ENCODE measurements around the gene PSME4.

PSME4 gene

GRCh38 chr2:53867773-53868172, 103.0 kb downstream of the PSME4 start:
- no peak overlapping the region for H3K4me3 ChIP-seq
- peaks cover 50 to 90% (median 57%) of the 10 kb centered on the region in 3 donors for H3K36me3 ChIP-seq
- DNase-seq = no peak
- H3K4me1 ChIP-seq = no peaks in the 10 kb centered on the region
- H3K9me3 ChIP-seq = no peaks in the 10 kb centered on the region
- no peak overlapping the region for H3K27ac ChIP-seq
- TF ChIP-seq CTCF (IDR thresholded peaks at IDR 0.05) = no peak
- intact Hi-C loops (cut with DNase I; ENCODE audit: low total_unique reads) = no loop called here
- no peaks in the 10 kb centered on the region for H3K27me3 ChIP-seq

- peaks cover 50 to 87% (median 57%) of the 10 kb centered on the region in 3 donors for H3K36me3 ChIP-seq
- H3K4me1 ChIP-seq = no peaks in the 10 kb centered on the region
- no peaks in the 10 kb centered on the region for H3K27me3 ChIP-seq
- no peak for DNase-seq
- no peak overlapping the region for H3K27ac ChIP-seq
- intact Hi-C loops (cut with DNase I; ENCODE audit: low total_unique reads) = no loop called here
- no peaks in the 10 kb centered on the region for H3K9me3 ChIP-seq
- H3K4me3 ChIP-seq = no peak overlapping the region
- TF ChIP-seq CTCF (IDR thresholded peaks at IDR 0.05) = no peak
Observed at GRCh38 chr2:53867169-53867568, 103.6 kb downstream of the PSME4 start.

- DNase-seq = no peak
- H3K27me3 ChIP-seq = no peaks in the 10 kb centered on the region
- peaks cover 48 to 74% (median 50%) of the 10 kb centered on the region in 3 donors for H3K36me3 ChIP-seq
- no peak overlapping the region for H3K4me3 ChIP-seq
- no peaks in the 10 kb centered on the region for H3K9me3 ChIP-seq
- no peak overlapping the region for H3K27ac ChIP-seq
- H3K4me1 ChIP-seq = no peaks in the 10 kb centered on the region
- intact Hi-C loops (cut with DNase I; ENCODE audit: low total_unique reads) = no loop called here
- no peak for TF ChIP-seq CTCF (IDR thresholded peaks at IDR 0.05)
Observed at GRCh38 chr2:53865962-53866361, 104.8 kb downstream of the PSME4 start.

- intact Hi-C loops (cut with DNase I; ENCODE audit: low total_unique reads) = no loop called here
- Histone ChIP-seq H3K27ac (no peak overlapping the region), H3K27me3 (no peaks in the 10 kb centered on the region), H3K9me3 (no peaks in the 10 kb centered on the region), H3K36me3 (peaks cover 41 to 71% (median 50%) of the 10 kb centered on the region in 3 donors), H3K4me1 (peaks cover 0 to 2% (median under 1%) of the 10 kb centered on the region in 4 donors), H3K4me3 (no peak overlapping the region)
- no peak for DNase-seq
- TF ChIP-seq CTCF (IDR thresholded peaks at IDR 0.05) = no peak
Observed at GRCh38 chr2:53865264-53865663, 105.5 kb downstream of the PSME4 start.

GRCh38 chr2:53863538-53864227, 107.1 kb downstream of the PSME4 start:
- no peak for DNase-seq
- Histone ChIP-seq H3K36me3 (peaks cover 34 to 55% (median 39%) of the 10 kb centered on the region in 3 donors), H3K4me3 (no peak overlapping the region), H3K27ac (no peak overlapping the region), H3K9me3 (no peaks in the 10 kb centered on the region), H3K27me3 (no peaks in the 10 kb centered on the region), H3K4me1 (peaks cover 0 to 13% (median 6%) of the 10 kb centered on the region in 4 donors)
- no peak for TF ChIP-seq CTCF (IDR thresholded peaks at IDR 0.05)
- intact Hi-C loops (cut with DNase I; ENCODE audit: low total_unique reads) = no loop called here

All from tibial artery (tissue), 4 donors.